Activated naive CD8-positive, alpha-beta T cell treated with anti-CD3 and anti-CD28 coated beads, Interleukin-2, amount 50 U/mL, for 16 hours (primary cell): ENCODE results near the gene IZUMO4.
"Not testable (repeated sequence)": the region's sequence is repeated elsewhere in the genome, so short reads cannot be mapped to it uniquely, and the experiment has no call there.

Source experiments
- DNase-seq: peaks from one replicate; pipeline ENCODE4 v3.0.0-alpha.2; 2020; ENCODE audit warnings: low read depth, low spot score

IZUMO4 gene

GRCh38 chr19:2081873-2082810 lies 14.6 kb upstream of the IZUMO4 start:
- no peak for DNase-seq

GRCh38 chr19:2083174-2083854 lies 13.4 kb upstream of the IZUMO4 start:
- no peak for DNase-seq

- peak; percentile 81 for DNase-seq
These were observed 11.6 kb upstream of the IZUMO4 start for GRCh38 chr19:2084993-2085720.

- DNase-seq: not testable (repeated sequence)
These were observed 9.8 kb upstream of the IZUMO4 start for GRCh38 chr19:2086695-2087620.

- no peak for DNase-seq
These were observed 9.1 kb upstream of the IZUMO4 start for GRCh38 chr19:2087621-2088100.

- DNase-seq: no peak
These were observed 7.6 kb upstream of the IZUMO4 start for GRCh38 chr19:2089001-2089711.

- DNase-seq: no peak
These were observed 7.0 kb upstream of the IZUMO4 start for GRCh38 chr19:2089727-2090053.

GRCh38 chr19:2091926-2092525 lies 4.7 kb upstream of the IZUMO4 start:
- not testable (repeated sequence) for DNase-seq

- peak; percentile 61 for DNase-seq
These were observed 658 bp upstream of the IZUMO4 start, which contains the start of gene MOB3A for GRCh38 chr19:2096034-2096479. MOB3A (minus strand) TSS chr19:2096326; CDS start chr19:2078560, 17,766 bp downstream.

- no peak for DNase-seq
These were observed 629 bp downstream of the IZUMO4 start for GRCh38 chr19:2097203-2097885.

- no peak for DNase-seq
These were observed 1.2 kb downstream of the IZUMO4 start for GRCh38 chr19:2097886-2098327.

- no peak for DNase-seq
These were observed 2.4 kb downstream of the IZUMO4 start for GRCh38 chr19:2099054-2099501.

GRCh38 chr19:2099937-2100718 lies 3.4 kb downstream of the IZUMO4 start:
- DNase-seq: no peak

GRCh38 chr19:2100719-2101061 lies 4.0 kb downstream of the IZUMO4 start:
- DNase-seq: no peak

- no peak for DNase-seq
These were observed 5.0 kb downstream of the IZUMO4 start for GRCh38 chr19:2101417-2102335.

- DNase-seq: no peak
These were observed 6.5 kb downstream of the IZUMO4 start for GRCh38 chr19:2103045-2103707.
